H9 (cell line): ENCODE measurements around the gene CR1. TPM values are rescaled to one million over a fixed set of nuclear protein-coding genes. Genes with fewer than 3 reads are reported as not detected.

Experiments
- DNase-seq: peaks from one replicate; pipeline ENCODE4 v3.0.0-alpha.2; 2017
- H2AFZ ChIP-seq: one replicate; pipeline ENCODE4 v1.6.1; 2013; ENCODE audit warnings: mild to moderate bottlenecking, low read length, control low read depth, moderate library complexity
- H2AK5ac ChIP-seq: 2 replicates; pipeline ENCODE4 v1.6.1; 2013; ENCODE audit warnings: low read length, control low read depth, mixed read lengths; ENCODE audit not compliant: insufficient read length
- H2BK120ac ChIP-seq: one replicate; pipeline ENCODE4 v1.6.1; 2013; ENCODE audit warnings: low read depth, mild to moderate bottlenecking, low read length, control low read depth, inconsistent platforms; ENCODE audit not compliant: poor library complexity, severe bottlenecking
- H2BK12ac ChIP-seq: 2 replicates; pipeline ENCODE4 v1.6.1; 2013; ENCODE audit warnings: low read length, control low read depth, mixed read lengths, low read depth; ENCODE audit not compliant: insufficient read length
- H2BK15ac ChIP-seq: 2 replicates; pipeline ENCODE4 v1.6.1; 2013; ENCODE audit warnings: low read depth, low read length, control low read depth
- H2BK20ac ChIP-seq: one replicate; pipeline ENCODE4 v1.6.1; 2013; ENCODE audit warnings: low read depth, mild to moderate bottlenecking, low read length, control low read depth, inconsistent platforms; ENCODE audit not compliant: poor library complexity, severe bottlenecking
- H2BK5ac ChIP-seq: 2 replicates; pipeline ENCODE4 v1.6.1; 2013; ENCODE audit warnings: low read length, control low read depth, mixed read lengths; ENCODE audit not compliant: insufficient read length
- H3K14ac ChIP-seq: 2 replicates; pipeline ENCODE4 v1.6.1; 2013; ENCODE audit warnings: low read length, control low read depth; ENCODE audit not compliant: insufficient read depth
- H3K18ac ChIP-seq: 2 replicates; pipeline ENCODE4 v1.6.1; 2013; ENCODE audit warnings: low read depth, mild to moderate bottlenecking, mixed read lengths, low read length, control low read depth; ENCODE audit not compliant: insufficient read length
- H3K23ac ChIP-seq: 2 replicates; pipeline ENCODE4 v1.6.1; 2013; ENCODE audit warnings: low read length, control low read depth, mixed read lengths, low read depth; ENCODE audit not compliant: insufficient read length
- H3K23me2 ChIP-seq: 2 replicates; pipeline ENCODE4 v1.6.1; 2013; ENCODE audit warnings: low read depth, mild to moderate bottlenecking, mixed read lengths, low read length, control low read depth; ENCODE audit not compliant: insufficient read length, poor library complexity, severe bottlenecking
- H3K27ac ChIP-seq: 2 replicates; pipeline ENCODE4 v1.5.1; 2013; ENCODE audit warnings: low read length, control low read depth, mixed read lengths, low read depth; ENCODE audit not compliant: insufficient read length
- H3K27me3 ChIP-seq: 2 replicates; pipeline ENCODE4 v1.6.1; 2013; ENCODE audit warnings: low read length, control low read depth, inconsistent platforms; ENCODE audit not compliant: insufficient read depth
- H3K4ac ChIP-seq: 2 replicates; pipeline ENCODE4 v1.6.1; 2013; ENCODE audit warnings: low read depth, mild to moderate bottlenecking, control low read depth, inconsistent platforms, low read length, moderate library complexity
- H3K4me1 ChIP-seq: 2 replicates; pipeline ENCODE4 v1.6.1; 2013; ENCODE audit warnings: low read length, control low read depth, inconsistent platforms; ENCODE audit not compliant: insufficient read depth
- H3K4me2 ChIP-seq: 2 replicates; pipeline ENCODE4 v1.6.1; 2013; ENCODE audit warnings: low read length, control low read depth, mixed read lengths; ENCODE audit not compliant: insufficient read length, insufficient read depth
- H3K56ac ChIP-seq: 2 replicates; pipeline ENCODE4 v1.6.1; 2013; ENCODE audit warnings: low read depth, mild to moderate bottlenecking, mixed read lengths, low read length, control low read depth; ENCODE audit not compliant: insufficient read length
- H3K79me1 ChIP-seq: 2 replicates; pipeline ENCODE4 v1.6.1; 2013; ENCODE audit warnings: low read depth, mild to moderate bottlenecking, moderate library complexity, low read length, control low read depth, inconsistent platforms; ENCODE audit not compliant: insufficient read depth, poor library complexity, severe bottlenecking
- H3K79me2 ChIP-seq: 2 replicates; pipeline ENCODE4 v1.6.1; 2013; ENCODE audit warnings: low read length, control low read depth, inconsistent platforms; ENCODE audit not compliant: insufficient read depth
- H3K9ac ChIP-seq: 2 replicates; pipeline ENCODE4 v1.6.1; 2013; ENCODE audit warnings: low read length, control low read depth, mixed read lengths; ENCODE audit not compliant: insufficient read length; ENCODE audit errors: extremely low read depth
- H3K9me3 ChIP-seq: one replicate; pipeline ENCODE4 v1.6.1; 2013; ENCODE audit warnings: low read depth, low read length, inconsistent platforms; ENCODE audit not compliant: control insufficient read depth
- H3T11ph ChIP-seq: one replicate; pipeline ENCODE4 v1.6.1; 2013; ENCODE audit warnings: mild to moderate bottlenecking, low read length, control low read depth, inconsistent platforms
- H4K20me1 ChIP-seq: one replicate; pipeline ENCODE4 v1.6.1; 2013; ENCODE audit not compliant: control insufficient read depth, insufficient read length, insufficient read depth
- H4K5ac ChIP-seq: 2 replicates; pipeline ENCODE4 v1.6.1; 2013; ENCODE audit warnings: low read depth, mild to moderate bottlenecking, mixed read lengths, low read length, control low read depth; ENCODE audit not compliant: insufficient read length
- H4K8ac ChIP-seq: replicated peaks from 2 replicates; pipeline ENCODE4 v1.6.1; 2013; ENCODE audit warnings: low read length, control low read depth, mixed read lengths, low read depth; ENCODE audit not compliant: insufficient read length
- H4K91ac ChIP-seq: 2 replicates; pipeline ENCODE4 v1.6.1; 2013; ENCODE audit warnings: low read depth, mild to moderate bottlenecking, moderate library complexity, mixed read lengths, low read length, control low read depth; ENCODE audit not compliant: insufficient read length
- H3K27ac Mint-ChIP-seq, 3 experiments: 2 replicates in 2 of 3; 3 replicates in 1 of 3; pipeline ENCODE4 v1.8.0; 2020 to 2021; ENCODE audit warnings: mixed read lengths in 3 of 3, mild to moderate bottlenecking in 1 of 3, moderate library complexity in 1 of 3
- H3K27me3 Mint-ChIP-seq: 2 replicates; pipeline ENCODE4 v1.8.0; 2021; ENCODE audit warnings: low read depth, mild to moderate bottlenecking, moderate library complexity, mixed read lengths
- H3K36me3 Mint-ChIP-seq, 3 experiments: 2 replicates in 2 of 3; 3 replicates in 1 of 3; pipeline ENCODE4 v1.8.0; 2020 to 2021; ENCODE audit warnings: low read depth in 3 of 3, mixed read lengths in 3 of 3; ENCODE audit not compliant: insufficient read depth in 1 of 3
- H3K4me1 Mint-ChIP-seq, 2 experiments: 2 replicates each; pipeline ENCODE4 v1.8.0; 2020; ENCODE audit warnings: mixed read lengths in 2 of 2
- H3K4me3 Mint-ChIP-seq, 2 experiments: 2 replicates in 1 of 2; 3 replicates in 1 of 2; pipeline ENCODE4 v1.8.0; 2020 to 2021; ENCODE audit warnings: mild to moderate bottlenecking in 2 of 2, mixed read lengths in 2 of 2, moderate library complexity in 1 of 2
- H3K9me3 Mint-ChIP-seq, 2 experiments: 2 replicates in 1 of 2; 3 replicates in 1 of 2; pipeline ENCODE4 v1.8.0; 2020; ENCODE audit warnings: mild to moderate bottlenecking in 2 of 2, mixed read lengths in 2 of 2, moderate library complexity in 1 of 2
- CTCF ChIP-seq: fragments of 200-600 bp; sonication (generic); conservative IDR thresholded peaks from 3 replicates; pipeline ENCODE4 v1.8.0; 2021; ENCODE audit warnings: antibody characterized with exemption, mild to moderate bottlenecking
- WGBS: extraction: QIAGEN DNeasy Blood & Tissue Kit; methylation state at CpG from one replicate; pipeline ENCODE4 v1.1.7; 2013; ENCODE audit warnings: missing lambda C conversion rate, low lambda C conversion rate, mixed read lengths; ENCODE audit not compliant: insufficient read length; ENCODE audit errors: extremely low coverage; 5-methylcytosine and 5-hydroxymethylcytosine counted together
- total RNA-seq: library from RNA; stranded (reverse); gene quantifications from 2 replicates; pipeline ENCODE4 v1.2.1, GENCODE V29; 2021

CR1 gene
- total RNA-seq, 1 experiment from 2014 or later: 0.04 TPM

DNA sequence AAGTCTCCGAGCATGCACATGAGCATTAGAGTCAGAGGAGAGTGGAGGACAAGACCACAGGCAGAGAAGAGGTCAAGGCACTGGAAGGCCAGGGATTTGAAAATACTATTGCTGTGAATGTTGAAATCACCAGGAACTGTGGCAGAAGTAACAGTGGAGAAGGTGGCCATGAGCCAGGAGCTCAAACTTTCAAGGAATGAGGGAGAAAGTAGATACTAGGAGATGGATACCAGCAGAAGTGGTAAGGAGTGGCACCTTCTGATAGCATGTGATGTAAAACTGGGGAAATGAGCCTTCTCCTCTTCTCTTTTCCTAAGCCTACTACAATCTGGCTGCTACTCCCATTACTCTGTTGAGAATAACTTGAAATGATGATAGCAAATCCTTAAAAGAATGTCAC lies 1.8 kb upstream of the CR1 start:
- H3K27ac ChIP-seq: no peak overlapping the region
- no peak overlapping the region for H3K4me3 Mint-ChIP-seq
- peaks cover 9 to 10% of the 10 kb centered on the region in 2 experiments for H3K4me1 Mint-ChIP-seq
- no peaks in the 10 kb centered on the region for H3K79me2 ChIP-seq
- H3K27ac Mint-ChIP-seq: no peak overlapping the region
- H4K20me1 ChIP-seq: no peaks in the 10 kb centered on the region
- no peak overlapping the region for H2BK15ac ChIP-seq
- no peaks in the 10 kb centered on the region for H3K79me1 ChIP-seq
- H2BK12ac ChIP-seq: no peak overlapping the region
- peaks cover 2% of the 10 kb centered on the region; the same call in 1 of the 2 replicates for H3K4me1 ChIP-seq
- H4K91ac ChIP-seq: no peak overlapping the region
- no peak overlapping the region for H4K8ac ChIP-seq
- no peak overlapping the region for H3K56ac ChIP-seq
- H2AK5ac ChIP-seq: no peak overlapping the region
- H3T11ph ChIP-seq: no peak overlapping the region
- no peaks in the 10 kb centered on the region for H3K9me3 Mint-ChIP-seq
- H3K4ac ChIP-seq: no peak overlapping the region
- no peak overlapping the region for H3K9ac ChIP-seq
- peaks cover 9% of the 10 kb centered on the region for H3K23me2 ChIP-seq
- H3K27me3 Mint-ChIP-seq: peaks cover 38% of the 10 kb centered on the region
- H3K27me3 ChIP-seq: peaks cover 7% of the 10 kb centered on the region; the same call in 1 of the 2 replicates
- no peak overlapping the region for H2BK5ac ChIP-seq
- no peak overlapping the region for H3K18ac ChIP-seq
- no peak overlapping the region for H2BK120ac ChIP-seq
- no peak overlapping the region for H4K5ac ChIP-seq
- no CpG with 5 or more reads among the region's 1 CpG for WGBS
- H2AFZ ChIP-seq: no peak overlapping the region
- H3K14ac ChIP-seq: no peak overlapping the region
- H3K9me3 ChIP-seq: no peaks in the 10 kb centered on the region
- TF ChIP-seq CTCF: no peak
- DNase-seq: no peak
- no peaks in the 10 kb centered on the region; a peak in 1 of 7 replicates for H3K36me3 Mint-ChIP-seq
- H2BK20ac ChIP-seq: no peak overlapping the region
- H3K23ac ChIP-seq: no peak overlapping the region
- no peak overlapping the region for H3K4me2 ChIP-seq
